HCT116 (cell line): ENCODE data around the gene TTC6. TPM values are rescaled to one million over a fixed set of nuclear protein-coding genes. Genes with fewer than 3 reads are reported as not detected.

Source experiments
- RAD21 ChIP-seq: IDR thresholded peaks from 2 replicates; pipeline ENCODE4 v1.6.1; 2012; ENCODE audit warnings: low read depth, mild to moderate bottlenecking
- total RNA-seq: library from RNA; stranded (reverse); gene quantifications from one replicate; pipeline ENCODE4 v1.2.1, GENCODE V29; 2021; ENCODE audit not compliant: unreplicated experiment

Gene TTC6
- total RNA-seq, 1 experiment from 2014 or later: 0.10 TPM

DNA sequence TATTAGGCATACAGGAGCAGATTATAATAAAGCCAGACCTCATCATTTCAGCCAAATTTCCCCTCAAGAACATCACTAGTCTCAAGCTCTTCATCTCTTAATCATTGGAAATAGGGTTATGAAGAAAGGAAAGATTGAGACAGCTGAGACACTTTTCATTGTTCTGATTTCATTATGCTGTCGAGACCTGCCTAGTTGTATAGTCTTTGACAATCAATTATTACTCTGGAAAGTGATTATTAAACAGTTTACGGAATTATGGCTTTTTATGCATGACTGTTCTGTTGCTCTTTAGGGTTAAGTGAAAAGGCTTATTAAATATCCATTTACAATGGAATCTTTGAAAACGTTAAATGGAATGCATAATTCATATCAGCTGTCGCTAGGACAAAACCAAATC, 48.3 kb downstream of the TTC6 start (continued):
- no peak for TF ChIP-seq RAD21

Other genes with a start within 250 kb of the TTC6 start
- gene FOXA1, start 380 bp upstream of the TTC6 start, total RNA-seq: 1.3 TPM